A673 (cell line): ENCODE data around the gene SCGB3A2. TPM values are rescaled to one million over a fixed set of nuclear protein-coding genes. Genes with fewer than 3 reads are reported as not detected.

Source experiments
- BruUV-seq: library from RNA; stranded (reverse); fragments of 400-500 nt; replicated peaks from 2 replicates; lab custom pipeline; 2021; lab: Mats Ljungman, UMichigan
- CTCF ChIA-PET: fragments of 300-600 bp; sonication (Branson Sonifier 250); formaldehyde crosslinking; loops from one replicate; lab custom pipeline; 2022; ENCODE audit warnings: antibody characterized with exemption; lab: Charles Lee
- POLR2A ChIA-PET: fragments of 300-600 bp; sonication (Branson Sonifier 250); formaldehyde crosslinking; loops from one replicate; lab custom pipeline; 2022; ENCODE audit warnings: antibody characterized with exemption; ENCODE audit not compliant: low non-redundant PET; lab: Charles Lee
- DNase-seq: peaks from one replicate; pipeline ENCODE4 v3.0.0-alpha.2; 2015; ENCODE audit warnings: low spot score
- H3K27ac ChIP-seq: fragments of 200-600 bp; sonication (generic); 2 replicates; pipeline ENCODE4 v1.5.1; 2016; ENCODE audit warnings: mixed run types, low read depth, mild to moderate bottlenecking, mixed read lengths, antibody characterized with exemption, low read length; ENCODE audit not compliant: poor library complexity, severe bottlenecking
- H3K27me3 ChIP-seq: fragments of 200-600 bp; sonication (generic); replicated peaks from 2 replicates; pipeline ENCODE4 v1.6.1; 2017; ENCODE audit warnings: mixed run types, low read depth, mild to moderate bottlenecking, mixed read lengths, antibody characterized with exemption, low read length; ENCODE audit not compliant: insufficient read depth, poor library complexity
- H3K36me3 ChIP-seq: fragments of 200-600 bp; sonication (generic); 2 replicates; pipeline ENCODE4 v1.6.1; 2016; ENCODE audit warnings: mixed run types, mild to moderate bottlenecking, mixed read lengths, antibody characterized with exemption, low read length; ENCODE audit not compliant: insufficient read depth, poor library complexity, severe bottlenecking
- H3K4me1 ChIP-seq: fragments of 200-600 bp; sonication (generic); 2 replicates; pipeline ENCODE4 v1.6.1; 2017; ENCODE audit warnings: mixed run types, mild to moderate bottlenecking, mixed read lengths, antibody characterized with exemption, low read length; ENCODE audit not compliant: insufficient read depth, poor library complexity, severe bottlenecking
- H3K4me3 ChIP-seq: fragments of 200-600 bp; sonication (generic); 2 replicates; pipeline ENCODE4 v1.5.1; 2016; ENCODE audit warnings: low read depth, mixed run types, mild to moderate bottlenecking, mixed read lengths, low read length; ENCODE audit not compliant: poor library complexity, severe bottlenecking
- H3K9me3 ChIP-seq: fragments of 200-600 bp; sonication (generic); 2 replicates; pipeline ENCODE4 v1.6.1; 2016; ENCODE audit warnings: mixed run types, low read depth, mild to moderate bottlenecking, mixed read lengths, antibody characterized with exemption, low read length; ENCODE audit not compliant: poor library complexity, severe bottlenecking
- CTCF ChIP-seq: fragments of 300-800, 200-600 bp; sonication (generic); conservative IDR thresholded peaks from 2 replicates; pipeline ENCODE4 v1.5.1; 2017; ENCODE audit warnings: low read depth, mild to moderate bottlenecking, antibody characterized with exemption, low read length, moderate library complexity, mixed read lengths
- EZH2 ChIP-seq: fragments of 200-600 bp; sonication (generic); IDR thresholded peaks from 2 replicates; pipeline ENCODE4 v1.6.1; 2017; ENCODE audit warnings: borderline replicate concordance, low read depth, mild to moderate bottlenecking, mixed read lengths, antibody characterized with exemption, low read length; ENCODE audit not compliant: poor library complexity, severe bottlenecking
- intact Hi-C: fragments of 100-400 bp; cut with micrococcal nuclease; formaldehyde crosslinking; loops from one replicate; pipeline ENCODE4 v1.10.0; 2022; ENCODE audit not compliant: unreplicated experiment
- total RNA-seq: library from RNA; stranded (reverse); gene quantifications from 2 replicates; pipeline ENCODE4 v1.2.3, GENCODE V29; 2021

The SCGB3A2 gene
- total RNA-seq, 1 experiment from 2014 or later: not detected

- no peak overlapping the region for H3K27ac ChIP-seq
- H3K36me3 ChIP-seq: no peaks in the 10 kb centered on the region
- ChIA-PET POLR2A (no interaction called here), CTCF (no interaction called here)
- no peak for DNase-seq
- no peaks in the 10 kb centered on the region for H3K27me3 ChIP-seq
- TF ChIP-seq EZH2 (no peak), CTCF (no peak)
- no peak overlapping the region for H3K4me3 ChIP-seq
- H3K9me3 ChIP-seq: no peaks in the 10 kb centered on the region
- H3K4me1 ChIP-seq: peaks cover 9% of the 10 kb centered on the region
- no TSS peak for BruUV-seq
- intact Hi-C loops: no loop called here
These were observed 25.0 kb upstream of the SCGB3A2 start for GRCh38 chr5:147853372-147853987.

- no peaks in the 10 kb centered on the region for H3K27me3 ChIP-seq
- H3K4me3 ChIP-seq: no peak overlapping the region
- no TSS peak for BruUV-seq
- DNase-seq: no peak
- ChIA-PET POLR2A (no interaction called here), CTCF (no interaction called here)
- no peak overlapping the region for H3K27ac ChIP-seq
- intact Hi-C loops: loop anchor here (1.0 kb wide), 1 partner anchor 226 kb away; no protein-coding TSS in a partner anchor
- no peak for TF ChIP-seq EZH2
- no peak for TF ChIP-seq CTCF
- H3K9me3 ChIP-seq: no peaks in the 10 kb centered on the region
- no peaks in the 10 kb centered on the region for H3K36me3 ChIP-seq
- H3K4me1 ChIP-seq: peaks cover 9% of the 10 kb centered on the region
These were observed 24.2 kb upstream of the SCGB3A2 start for GRCh38 chr5:147854331-147854730.

GRCh38 chr5:147854894-147855773 lies 23.4 kb upstream of the SCGB3A2 start:
- intact Hi-C loops: loop anchor here (1.0 to 5.0 kb wide), 2 partner anchors 137 to 227 kb away; no protein-coding TSS in a partner anchor
- CTCF ChIA-PET: no interaction called here
- Histone ChIP-seq H3K27me3 (no peaks in the 10 kb centered on the region), H3K27ac (no peak overlapping the region), H3K4me1 (peaks cover 9% of the 10 kb centered on the region), H3K9me3 (no peaks in the 10 kb centered on the region), H3K36me3 (no peaks in the 10 kb centered on the region), H3K4me3 (no peak overlapping the region)
- POLR2A ChIA-PET: no interaction called here
- no TSS peak for BruUV-seq
- TF ChIP-seq CTCF (no peak), EZH2 (no peak)
- DNase-seq: peak; percentile 52
